GM06990 (cell line): ENCODE data around the gene GATAD2A.

Experiments used
- DNase-seq: peaks from one replicate; pipeline ENCODE4 v3.0.0-alpha.2; 2011; ENCODE audit not compliant: insufficient read length; ENCODE audit errors: extremely low read depth
- H3K27me3 ChIP-seq: replicated peaks from 2 replicates; pipeline ENCODE4 v1.6.0; 2011; ENCODE audit warnings: low read length; ENCODE audit not compliant: control insufficient read depth, insufficient read depth
- H3K36me3 ChIP-seq: 2 replicates; pipeline ENCODE4 v1.5.1; 2011; ENCODE audit warnings: low read length; ENCODE audit not compliant: control insufficient read depth, insufficient read depth
- H3K4me3 ChIP-seq: replicated peaks from 2 replicates; pipeline ENCODE4 v1.5.1; 2011; ENCODE audit warnings: low read depth, mild to moderate bottlenecking, control low read depth, low read length
- TF ChIP-seq, protein P1 (sequence below): IDR thresholded peaks from 2 replicates; pipeline ENCODE4 v1.5.1; 2011; ENCODE audit warnings: low read length, control low read depth, mild to moderate bottlenecking, inconsistent platforms; ENCODE audit not compliant: insufficient read depth, poor library complexity, severe bottlenecking

Gene GATAD2A

DNA sequence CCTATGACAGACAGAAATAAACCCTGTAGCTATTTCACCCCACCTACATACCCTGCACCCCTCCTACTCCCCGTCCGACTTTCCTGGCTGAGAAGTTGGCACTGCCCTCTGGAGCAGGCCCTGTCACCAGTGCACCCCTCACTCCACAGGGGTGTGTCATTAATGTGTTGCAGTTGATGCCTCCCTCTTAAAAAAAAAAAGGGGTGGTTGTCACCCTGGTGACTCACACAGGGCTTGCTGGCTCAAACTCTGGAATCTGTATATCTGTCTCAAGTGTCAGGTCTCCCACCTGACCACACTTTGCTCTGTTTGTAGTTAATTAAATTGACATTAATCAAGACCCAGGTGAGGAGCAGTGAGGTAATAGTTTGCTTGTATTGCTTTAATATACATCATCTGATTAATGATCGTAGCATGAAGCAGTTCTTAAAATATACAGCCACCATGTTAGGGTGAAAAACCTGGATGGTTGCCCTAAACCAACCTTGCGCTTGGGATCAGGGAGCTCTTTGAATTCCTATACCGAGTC, 2.0 kb upstream of the GATAD2A start:
- DNase-seq = no peak
- Histone ChIP-seq H3K27me3 (no peaks in the 10 kb centered on the region), H3K36me3 (no peaks in the 10 kb centered on the region), H3K4me3 (no peak overlapping the region)
- TF ChIP-seq, protein P1, sequence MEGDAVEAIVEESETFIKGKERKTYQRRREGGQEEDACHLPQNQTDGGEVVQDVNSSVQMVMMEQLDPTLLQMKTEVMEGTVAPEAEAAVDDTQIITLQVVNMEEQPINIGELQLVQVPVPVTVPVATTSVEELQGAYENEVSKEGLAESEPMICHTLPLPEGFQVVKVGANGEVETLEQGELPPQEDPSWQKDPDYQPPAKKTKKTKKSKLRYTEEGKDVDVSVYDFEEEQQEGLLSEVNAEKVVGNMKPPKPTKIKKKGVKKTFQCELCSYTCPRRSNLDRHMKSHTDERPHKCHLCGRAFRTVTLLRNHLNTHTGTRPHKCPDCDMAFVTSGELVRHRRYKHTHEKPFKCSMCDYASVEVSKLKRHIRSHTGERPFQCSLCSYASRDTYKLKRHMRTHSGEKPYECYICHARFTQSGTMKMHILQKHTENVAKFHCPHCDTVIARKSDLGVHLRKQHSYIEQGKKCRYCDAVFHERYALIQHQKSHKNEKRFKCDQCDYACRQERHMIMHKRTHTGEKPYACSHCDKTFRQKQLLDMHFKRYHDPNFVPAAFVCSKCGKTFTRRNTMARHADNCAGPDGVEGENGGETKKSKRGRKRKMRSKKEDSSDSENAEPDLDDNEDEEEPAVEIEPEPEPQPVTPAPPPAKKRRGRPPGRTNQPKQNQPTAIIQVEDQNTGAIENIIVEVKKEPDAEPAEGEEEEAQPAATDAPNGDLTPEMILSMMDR = no peak

DNA sequence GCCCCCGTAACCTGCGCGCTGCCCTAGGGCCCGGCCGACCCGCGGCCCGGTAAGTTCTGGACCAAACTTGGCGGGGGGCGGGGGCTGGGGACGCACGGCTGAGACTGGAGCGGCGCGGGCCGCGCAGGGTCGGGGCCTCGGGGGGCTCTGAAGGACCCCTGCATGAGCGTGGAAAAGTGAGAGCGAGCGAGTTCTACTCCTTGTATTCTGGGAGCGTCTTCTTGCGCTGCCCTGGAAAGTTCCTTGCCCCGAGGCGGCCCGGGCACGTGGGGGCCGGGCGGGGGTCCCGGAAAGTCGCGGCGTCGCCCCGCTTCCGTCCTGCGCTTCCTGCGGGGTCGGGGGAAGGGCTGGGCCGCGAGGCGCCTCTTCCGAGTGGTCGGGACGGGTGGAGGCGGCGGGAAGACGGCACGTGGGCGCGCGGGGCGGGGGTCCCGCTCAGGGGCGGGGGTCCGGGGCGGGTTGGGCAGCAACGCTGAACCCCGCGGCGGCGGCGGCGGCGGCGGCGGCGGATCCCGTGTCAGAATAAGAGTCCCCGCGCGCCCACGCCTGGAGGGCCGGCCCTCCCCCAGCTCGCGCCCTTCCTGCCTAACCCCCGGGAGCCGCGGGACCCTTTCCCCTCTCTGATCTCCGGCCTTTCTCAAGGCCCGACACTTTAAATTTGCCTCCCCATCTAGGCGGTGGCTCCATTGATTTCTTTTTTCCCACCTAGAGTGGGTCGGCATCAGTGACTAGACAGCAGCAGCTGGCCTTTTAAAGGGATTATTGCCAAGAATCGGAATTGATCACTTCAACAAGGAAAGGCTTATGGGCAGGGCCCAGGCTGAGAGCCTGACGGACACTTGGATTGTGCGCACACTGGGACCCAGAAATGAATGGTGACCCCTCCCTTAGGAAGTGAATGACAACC, 749 bp downstream of the GATAD2A start:
- TF ChIP-seq, protein P1 = no peak
- Histone ChIP-seq H3K4me3 (peak overlapping the region; percentile 88), H3K27me3 (no peaks in the 10 kb centered on the region), H3K36me3 (no peaks in the 10 kb centered on the region)
- DNase-seq = peak; percentile 56

DNA sequence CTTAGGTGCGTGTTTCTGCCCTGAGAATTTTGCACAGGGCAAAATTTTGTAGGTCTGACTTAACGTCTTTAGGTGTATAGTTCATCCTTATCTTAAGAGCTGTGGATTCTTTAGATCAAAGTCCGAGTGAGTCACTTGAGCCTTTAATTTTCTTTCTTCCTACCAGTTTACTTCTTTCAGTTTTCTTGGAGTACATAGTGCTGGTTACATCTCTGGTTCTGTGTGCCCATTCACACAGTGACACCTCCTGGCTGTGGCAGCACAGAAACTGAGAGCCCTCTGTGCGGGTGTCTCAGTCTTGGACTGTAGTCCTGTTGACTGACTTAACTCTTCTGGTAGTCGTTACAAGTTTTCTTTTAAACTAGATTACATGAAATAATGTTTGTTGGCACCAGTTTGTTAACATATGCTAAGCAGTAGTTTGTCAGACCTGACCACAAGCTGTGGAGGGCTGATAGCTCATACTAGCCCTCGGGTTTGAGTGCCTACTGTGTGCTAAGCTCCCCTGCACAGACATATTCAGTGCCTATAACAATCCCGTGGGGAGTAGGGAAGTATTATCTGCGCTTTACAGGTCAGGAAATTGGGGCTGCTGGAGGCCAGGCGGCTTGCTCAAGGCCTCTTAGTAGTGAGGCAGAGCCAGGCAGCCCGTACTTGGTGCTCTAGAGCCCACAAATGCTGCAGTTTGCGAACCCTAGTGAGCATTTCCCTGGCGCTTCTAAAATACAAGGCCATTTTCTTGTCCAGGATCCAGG, 1.6 kb downstream of the GATAD2A start:
- no peak for DNase-seq
- peak overlapping the region; percentile 88 for H3K4me3 ChIP-seq
- H3K36me3 ChIP-seq = peaks cover 2% of the 10 kb centered on the region
- TF ChIP-seq, protein P1 = peak; percentile 63
- no peaks in the 10 kb centered on the region for H3K27me3 ChIP-seq

DNA sequence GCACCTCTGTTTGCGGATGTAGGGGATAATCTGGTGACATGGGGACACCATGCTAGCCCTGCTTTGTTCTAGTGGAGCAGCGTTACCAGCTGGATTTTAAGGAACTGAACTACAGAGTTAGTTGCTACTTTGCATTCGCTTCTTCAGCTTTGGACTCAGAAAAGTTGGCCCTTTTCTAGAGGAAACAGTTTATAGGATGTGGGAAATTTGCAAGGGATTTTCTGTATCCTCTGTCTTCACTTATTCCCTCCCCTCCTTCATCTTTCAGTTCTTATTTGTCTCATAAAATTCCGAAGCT, 2.1 kb downstream of the GATAD2A start:
- H3K27me3 ChIP-seq = no peaks in the 10 kb centered on the region
- H3K4me3 ChIP-seq = no peak overlapping the region
- DNase-seq = no peak
- TF ChIP-seq, protein P1 = no peak
- H3K36me3 ChIP-seq = peaks cover 2% of the 10 kb centered on the region

DNA sequence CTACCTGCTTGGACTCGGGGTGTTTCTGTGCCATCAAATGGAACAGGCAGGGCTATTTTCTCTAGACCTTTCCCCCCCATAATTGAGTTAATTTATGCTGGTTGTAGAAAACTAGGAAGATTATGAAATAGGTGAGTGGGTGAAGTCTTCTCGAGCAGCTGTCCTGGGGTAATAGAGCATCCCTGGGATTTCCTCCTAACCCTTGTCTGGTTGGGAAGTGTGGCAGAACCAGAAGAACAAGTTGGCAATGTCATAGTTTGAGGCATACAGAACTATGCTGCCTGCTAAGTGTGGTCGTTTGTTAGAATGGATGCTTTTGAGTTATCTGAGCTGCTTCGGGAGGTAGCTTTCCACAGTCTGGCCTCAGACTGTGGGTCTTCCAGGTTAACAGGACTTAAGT, 3.7 kb downstream of the GATAD2A start:
- H3K36me3 ChIP-seq = peaks cover 4% of the 10 kb centered on the region
- H3K27me3 ChIP-seq = no peaks in the 10 kb centered on the region
- H3K4me3 ChIP-seq = no peak overlapping the region
- TF ChIP-seq, protein P1 = no peak
- DNase-seq = no peak
